HG02885 (cell line): ENCODE results near the gene PAPLN.

Source experiments
- ATAC-seq: cut with Tn5 transposase; IDR thresholded peaks from one replicate; pipeline ENCODE4 v1.9.1; 2021; ENCODE audit warnings: mild to moderate bottlenecking; ENCODE audit not compliant: unreplicated experiment, poor library complexity

Gene PAPLN

DNA sequence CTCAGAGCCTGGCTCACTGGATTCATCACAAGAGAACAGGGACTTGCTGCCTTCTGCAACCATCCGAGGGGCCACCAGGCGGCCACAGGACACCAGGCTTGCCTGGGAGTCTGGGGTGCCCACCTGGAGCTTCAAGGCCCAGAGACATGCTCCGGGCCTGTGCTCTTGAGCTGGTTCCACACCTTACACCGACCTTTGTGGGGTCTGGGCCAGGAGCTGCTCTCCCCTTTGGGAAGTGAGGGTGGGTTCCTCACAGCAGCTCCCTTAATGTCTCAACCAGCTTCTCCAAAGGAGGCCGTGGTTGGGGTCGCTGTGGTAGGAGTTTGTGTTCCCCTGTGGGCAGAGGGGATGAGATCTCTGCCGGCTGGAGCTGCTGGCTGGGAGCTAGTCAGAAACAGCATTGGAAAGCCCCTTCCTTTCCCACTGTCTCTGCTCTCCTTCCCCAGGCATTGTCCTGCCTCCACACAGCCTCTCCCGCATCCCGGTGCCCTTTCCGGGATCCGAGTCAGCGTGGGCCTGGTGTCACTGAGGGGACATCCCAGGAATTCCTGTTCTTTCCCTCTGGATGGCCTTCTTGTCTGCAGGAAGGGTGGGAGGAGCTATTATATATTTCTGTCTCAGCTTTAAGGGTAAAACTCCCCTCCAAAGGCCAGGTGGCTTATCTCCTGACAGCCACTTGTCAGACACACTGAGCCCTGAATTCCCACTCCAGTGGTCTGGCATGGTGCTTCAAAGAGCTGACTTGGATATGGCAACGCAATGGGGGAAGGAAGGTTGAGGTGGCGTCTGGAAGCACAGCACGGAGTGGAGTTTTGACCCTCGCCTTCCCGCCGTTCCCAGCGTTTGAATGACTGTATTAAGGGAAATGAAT is 5.1 kb upstream of the PAPLN start:
- no peak for ATAC-seq

DNA sequence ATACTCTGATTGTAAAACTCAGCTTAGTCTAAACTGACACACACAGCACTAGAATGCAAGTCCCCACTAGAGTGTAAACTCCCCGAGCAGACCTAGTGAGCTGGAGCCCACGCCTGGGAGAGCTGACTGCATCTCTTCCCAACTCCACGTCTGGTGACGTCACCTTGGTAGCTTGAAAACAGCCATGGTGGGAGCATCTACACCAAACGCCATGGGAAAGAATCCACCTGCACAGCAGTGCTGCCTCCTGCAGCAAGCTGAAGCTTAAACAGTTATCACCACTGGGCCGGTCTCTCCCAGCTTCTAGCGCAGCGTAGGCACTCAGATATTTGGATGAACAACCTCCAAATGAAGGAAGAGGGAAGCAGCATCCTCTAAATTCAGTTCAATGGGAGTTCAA is 4.3 kb upstream of the PAPLN start:
- ATAC-seq = no peak

DNA sequence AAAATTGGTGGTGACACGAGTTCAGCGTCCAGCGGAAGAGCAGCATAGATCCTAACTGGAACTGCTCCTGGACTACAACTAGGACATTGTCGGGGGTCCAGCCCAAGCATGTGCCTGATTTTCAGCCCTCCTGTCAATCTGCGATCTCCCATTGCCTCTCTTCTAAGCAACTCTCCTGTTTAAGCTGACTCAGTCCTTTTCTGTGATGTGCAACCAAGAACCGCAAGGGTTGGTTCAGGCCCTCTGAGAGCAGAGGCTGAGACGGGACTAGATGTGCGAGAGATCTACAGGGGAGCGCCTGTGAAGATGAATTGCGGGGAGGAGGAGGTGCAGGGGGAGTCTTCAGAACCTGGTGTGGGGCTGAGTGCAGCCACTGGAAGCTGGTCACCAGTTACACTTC is 3.7 kb upstream of the PAPLN start:
- ATAC-seq = no peak

DNA sequence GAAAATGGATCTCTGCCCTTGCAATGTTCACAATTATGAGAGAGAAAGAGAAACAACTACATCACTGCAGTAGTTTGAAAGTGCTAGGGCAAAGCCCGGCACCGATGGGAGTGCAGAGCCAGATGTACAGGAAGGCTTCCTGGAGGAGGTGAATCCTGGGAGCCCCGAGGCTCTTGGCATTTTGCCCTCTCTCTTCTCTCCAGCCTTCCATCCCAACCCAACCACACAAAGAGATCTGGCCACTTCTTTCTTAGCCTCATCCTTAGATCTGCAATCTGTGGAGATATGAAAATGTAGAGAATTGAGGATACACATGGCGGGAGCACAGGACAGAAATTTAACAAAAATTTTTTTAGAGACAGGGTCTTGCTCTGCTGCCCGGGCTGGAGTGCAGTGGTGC is 3.3 kb upstream of the PAPLN start:
- ATAC-seq = no peak

DNA sequence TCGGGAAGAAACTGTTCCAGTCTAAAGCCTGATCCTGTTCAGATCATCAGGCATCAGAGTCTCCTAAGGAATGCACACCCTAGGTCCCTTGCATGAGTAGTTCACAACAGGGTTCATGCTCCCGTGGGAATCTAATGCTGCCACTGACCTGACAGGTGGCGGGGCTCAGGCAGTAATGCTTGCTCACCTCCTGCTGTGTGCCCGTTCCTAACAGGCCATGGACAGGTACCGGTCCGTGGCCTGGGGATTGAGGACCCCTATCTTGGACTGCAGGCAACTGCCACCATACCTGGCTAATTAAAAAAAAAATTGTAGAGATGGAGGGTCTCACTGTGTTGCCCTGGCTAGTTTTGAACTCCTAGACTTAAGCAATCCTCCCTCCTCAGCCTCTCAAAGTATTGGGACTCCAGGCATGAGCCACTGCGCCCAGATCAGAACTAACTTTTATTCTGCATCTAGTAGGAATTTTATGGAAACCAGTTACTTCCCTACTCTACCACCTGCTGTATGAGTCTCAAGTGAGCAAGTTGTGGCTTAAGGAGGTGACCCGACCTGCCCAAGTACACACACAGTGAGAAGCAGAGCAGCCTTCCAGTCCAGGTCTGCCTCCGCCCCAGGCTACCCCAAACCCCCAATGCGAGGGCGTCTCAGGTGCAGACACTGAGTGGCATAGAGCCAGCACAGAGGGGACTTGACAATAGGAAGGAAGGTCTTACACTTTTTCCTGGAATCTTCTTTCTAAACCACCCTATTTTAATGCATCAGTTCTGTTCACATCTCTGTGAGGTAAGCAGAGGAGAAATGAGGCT is 2.5 kb upstream of the PAPLN start:
- no peak for ATAC-seq

DNA sequence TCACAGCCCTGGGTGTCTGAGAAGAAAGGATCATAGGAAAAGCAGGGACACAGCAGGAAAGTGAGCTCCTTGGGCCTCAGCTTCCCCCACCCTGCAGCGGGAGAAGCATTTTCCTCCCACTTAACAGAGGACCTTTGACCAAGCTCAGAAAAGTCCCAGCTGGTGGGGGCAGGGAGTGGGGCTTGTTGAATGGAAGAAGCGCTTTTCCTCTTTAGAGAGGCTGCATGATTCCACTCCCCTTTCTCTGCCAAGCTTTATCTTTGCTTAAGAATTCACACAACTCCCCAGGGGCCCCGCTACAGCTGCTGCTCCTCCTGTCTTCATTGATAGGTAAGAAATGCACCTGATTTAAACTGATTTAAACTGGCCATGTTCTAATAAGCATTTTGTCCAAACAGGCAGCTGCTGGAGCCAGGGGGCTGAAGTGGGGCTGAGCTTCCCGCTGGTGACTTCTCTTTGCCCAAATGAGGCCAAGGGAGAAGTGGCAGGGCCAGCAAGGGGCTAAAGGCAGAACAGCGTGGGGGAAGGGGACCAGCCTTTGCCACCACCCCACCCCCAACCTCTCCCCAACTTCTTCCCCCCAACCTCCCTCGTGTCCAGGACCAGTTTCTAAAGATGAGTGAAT is 1.7 kb upstream of the PAPLN start:
- no peak for ATAC-seq

DNA sequence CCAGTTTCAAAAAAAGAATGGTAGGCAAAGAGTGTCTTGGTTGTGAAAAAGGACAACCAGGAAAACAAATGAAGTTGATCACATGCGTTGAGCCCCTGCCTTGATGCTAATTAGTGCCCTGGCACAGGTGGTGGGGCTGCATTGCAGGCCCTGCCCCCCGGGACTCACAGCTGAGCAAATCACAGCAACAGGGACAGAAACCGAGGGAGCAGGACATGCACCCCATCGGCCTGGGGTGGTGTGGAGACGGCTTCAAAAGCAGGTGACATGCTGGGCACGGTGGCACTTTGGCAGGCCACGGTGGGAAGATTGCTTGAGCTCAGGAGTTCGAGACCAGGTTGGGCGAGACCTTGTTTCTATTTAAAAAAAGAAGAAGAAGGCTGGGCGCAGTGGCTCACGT is 1.1 kb upstream of the PAPLN start:
- no peak for ATAC-seq

DNA sequence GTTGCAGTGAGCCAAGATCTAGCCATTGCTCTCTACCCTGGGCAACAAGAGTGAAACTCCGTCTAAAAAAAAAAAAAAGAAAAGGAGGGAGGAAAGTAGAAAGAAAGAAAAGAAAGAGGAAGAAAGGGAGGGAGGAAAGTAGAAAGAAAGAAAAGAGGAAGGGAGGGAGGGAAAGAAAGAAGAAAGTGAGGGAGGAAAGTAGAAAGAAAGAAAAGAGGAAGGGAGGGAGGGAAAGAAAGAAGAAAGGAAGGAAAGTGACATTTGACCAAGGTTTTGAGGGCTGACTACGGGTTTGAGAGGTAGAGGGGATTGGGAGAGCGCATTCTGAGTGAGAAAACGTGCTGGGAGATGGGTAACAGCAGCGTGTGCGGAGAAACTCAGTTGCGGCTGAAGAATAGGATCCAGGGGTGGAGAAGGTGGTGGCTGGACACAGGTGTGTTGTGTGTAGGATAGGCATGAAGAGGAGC is 521 bp upstream of the PAPLN start:
- no peak for ATAC-seq

DNA sequence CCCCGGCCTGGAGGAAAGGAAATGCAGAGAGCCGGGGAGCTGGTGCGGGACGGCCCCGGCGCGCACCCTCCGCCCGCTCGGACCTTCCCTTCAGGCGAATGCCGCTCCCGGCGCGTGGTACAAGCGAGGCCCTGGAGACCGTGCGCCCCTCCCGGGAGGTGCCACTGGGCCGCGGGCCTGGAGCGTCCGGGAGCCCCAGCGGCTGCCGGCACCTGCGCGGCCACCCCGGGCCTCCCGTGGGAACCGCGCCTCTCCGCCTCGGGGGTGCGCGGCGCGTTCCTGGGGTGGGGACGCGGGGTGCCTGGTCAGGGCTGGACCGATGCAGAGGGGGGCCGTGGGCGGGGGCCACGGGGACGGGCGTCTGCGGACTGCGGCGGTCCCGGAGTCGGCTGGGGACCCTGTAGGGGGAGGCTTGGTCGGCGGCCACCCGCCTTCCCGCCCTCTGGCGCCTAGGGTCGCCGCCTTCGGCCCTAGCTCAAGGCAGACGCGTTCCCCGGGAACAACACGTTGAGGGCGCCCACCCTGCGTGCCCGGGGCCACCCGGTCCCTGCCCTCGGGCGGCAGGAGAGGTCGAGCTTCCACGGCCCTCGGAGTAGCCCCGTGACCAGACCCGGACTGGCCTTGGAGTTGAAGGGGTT is 599 bp downstream of the PAPLN start:
- ATAC-seq = no peak

DNA sequence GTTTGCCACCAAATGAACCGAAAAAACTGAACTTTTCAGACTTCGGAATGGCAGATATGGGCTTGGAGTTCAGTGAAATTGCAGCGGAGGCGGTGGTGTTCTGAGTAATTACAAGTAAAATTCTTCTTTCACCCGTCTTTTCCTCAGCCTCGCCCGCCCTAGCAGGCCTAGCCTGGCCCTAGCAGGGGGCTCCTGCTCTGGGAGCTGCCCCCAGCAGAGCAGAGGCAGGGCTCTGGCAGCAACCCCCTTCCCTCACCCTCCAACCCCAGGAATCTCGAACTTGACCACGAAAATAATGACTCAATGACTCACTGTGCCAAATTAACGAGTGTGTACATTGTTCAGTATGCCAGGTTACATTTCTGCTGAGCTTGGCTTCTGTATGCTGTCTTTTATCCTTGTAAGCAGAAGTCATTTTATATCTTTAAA is 1.1 kb downstream of the PAPLN start:
- no peak for ATAC-seq

DNA sequence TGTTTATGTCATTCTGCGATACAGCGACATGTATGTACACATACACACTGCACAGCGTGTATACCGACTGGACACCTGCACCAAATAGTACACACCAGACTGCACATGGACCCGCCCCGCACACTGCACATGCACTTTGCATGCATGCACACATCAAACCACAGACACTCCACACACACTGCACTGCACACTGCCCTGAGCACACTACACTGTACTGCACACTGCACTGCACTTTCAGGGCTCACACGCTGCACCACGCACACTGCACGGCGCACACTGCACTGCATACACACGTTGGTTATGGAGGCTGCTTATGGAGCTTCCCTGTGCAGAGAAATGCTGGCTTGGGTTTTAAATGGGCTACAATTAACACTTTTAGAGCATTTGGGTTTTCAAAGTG is 1.6 kb downstream of the PAPLN start:
- no peak for ATAC-seq

DNA sequence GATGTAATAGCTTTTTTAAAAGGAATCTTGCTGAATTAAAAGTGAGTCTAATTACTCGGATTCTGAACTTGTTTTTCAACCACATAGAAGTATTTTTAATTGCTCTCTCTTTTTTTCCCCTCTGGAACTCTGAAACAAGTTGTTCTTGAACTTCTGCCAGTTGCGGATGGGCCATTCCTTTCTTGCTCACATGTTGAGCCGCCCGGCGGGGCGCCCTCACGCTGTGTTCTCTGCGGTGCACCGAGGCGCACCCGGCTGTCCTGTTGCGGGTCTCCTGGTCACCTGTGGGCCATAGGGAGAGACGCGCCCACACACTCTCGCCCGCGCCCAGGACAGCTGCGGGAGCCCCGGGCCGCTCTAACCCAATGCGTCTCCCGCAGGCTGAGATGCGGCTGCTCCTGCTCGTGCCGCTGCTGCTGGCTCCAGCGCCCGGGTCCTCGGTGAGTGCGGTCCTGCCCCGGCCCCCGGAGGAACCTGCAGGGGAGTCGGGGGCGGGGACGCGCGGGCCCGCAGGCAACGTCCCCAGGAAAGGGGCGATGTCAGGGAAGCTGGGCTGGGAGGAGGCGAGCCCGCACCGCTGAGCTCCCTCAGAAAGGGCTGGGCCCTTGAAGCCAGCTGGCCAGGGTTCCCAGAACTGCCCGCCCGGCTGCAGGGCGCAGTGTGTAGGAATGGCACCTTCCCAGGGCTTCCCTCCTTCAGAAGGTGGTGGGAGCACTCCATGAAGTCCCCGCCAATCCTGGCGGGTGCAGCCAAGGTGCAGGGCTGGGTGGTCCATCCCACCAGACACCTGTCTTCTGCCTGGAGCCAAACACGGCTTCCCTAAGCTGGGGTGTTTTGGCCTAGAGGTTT is 2.3 kb downstream of the PAPLN start:
- ATAC-seq = no peak

DNA sequence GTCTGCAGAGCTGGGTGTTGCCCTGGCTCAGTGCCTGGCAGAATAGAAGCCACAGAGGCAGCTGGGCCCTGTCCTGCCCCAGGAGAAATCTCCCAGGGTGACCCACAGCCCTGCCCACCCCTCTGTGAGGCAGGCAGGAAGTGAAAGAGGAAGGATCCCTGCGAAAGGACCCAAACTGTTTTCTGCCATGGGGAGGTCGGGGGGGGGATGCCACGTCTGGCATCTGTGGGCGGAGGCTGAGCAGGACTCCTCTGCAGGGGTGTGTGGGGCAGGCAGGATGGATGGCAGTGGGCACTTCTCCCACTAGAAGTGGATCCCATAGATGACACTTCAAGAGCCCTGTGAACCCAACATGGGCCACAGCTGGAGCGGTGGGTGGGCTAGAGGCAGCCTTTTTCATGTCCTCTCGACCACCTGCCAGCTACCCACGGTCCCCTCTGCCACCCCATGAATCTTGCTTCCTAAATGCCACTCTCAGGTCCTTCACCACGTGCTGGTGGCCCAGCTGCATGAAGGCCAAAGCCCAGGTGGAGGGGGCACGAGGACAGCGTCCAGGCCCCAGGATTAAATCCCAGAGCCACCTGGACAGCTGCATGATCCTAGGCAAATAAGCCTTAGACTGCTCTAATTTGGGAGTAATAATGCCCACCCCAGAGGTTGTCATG is 3.6 kb downstream of the PAPLN start:
- no peak for ATAC-seq

DNA sequence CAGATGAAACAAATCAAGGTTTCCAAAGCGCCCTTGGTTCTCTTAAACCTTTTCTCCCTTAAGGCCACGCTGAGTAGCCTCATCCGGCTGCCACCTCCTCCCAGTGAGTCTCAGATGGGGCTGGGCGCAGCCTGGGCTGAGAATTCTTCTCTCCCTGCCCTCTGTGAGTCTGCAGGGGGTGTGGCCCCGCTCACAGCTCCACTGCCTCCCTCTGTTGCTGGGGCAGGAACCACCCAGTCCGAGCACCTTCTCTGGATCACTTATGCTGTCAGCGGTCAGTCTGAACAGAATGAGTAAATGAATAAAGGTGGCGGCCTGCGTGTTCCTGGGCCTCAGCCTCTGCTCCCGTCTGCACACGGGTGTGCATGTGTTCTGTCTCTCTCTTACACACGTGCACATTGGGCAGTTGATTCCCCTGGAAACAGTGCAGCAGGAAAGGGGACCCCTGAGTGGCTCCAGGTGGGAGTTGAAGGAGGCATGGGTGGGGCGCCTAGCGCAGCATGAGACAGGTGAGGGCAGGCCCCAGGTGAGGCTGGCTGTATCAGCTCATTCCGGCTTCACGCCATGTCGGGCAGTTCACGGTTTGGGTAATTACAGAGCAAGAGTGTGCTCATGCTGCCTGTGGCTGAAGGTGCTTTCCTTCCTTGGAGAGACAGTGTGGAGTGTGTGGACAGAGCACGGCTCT is 4.3 kb downstream of the PAPLN start:
- ATAC-seq = no peak

DNA sequence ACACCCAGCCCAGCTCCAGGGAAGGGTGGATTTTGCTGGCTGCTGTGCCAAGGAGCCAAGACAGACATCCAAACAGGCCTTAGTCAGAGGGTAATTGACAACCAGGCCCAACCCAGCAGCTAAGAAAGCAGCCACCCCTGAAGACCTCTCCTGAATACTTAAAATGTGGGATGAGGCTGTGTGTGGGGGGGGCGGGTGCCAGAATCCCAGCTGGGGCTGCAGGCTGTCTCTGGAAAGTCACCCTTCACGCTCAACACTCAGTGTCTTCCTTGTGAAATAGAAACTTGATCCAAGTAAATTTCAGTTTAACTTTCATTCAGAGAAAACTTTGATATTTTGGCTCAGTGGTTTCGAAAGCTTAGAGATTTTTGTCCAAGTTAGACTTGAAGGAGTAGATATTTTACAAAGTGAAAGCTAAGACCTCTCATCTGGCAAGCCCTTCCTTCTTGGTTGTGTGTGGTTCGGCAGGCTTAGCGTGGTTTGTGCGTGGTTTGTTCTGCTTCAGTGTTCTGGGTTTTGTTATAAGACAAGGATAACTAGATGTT is 5.1 kb downstream of the PAPLN start:
- ATAC-seq = no peak

DNA sequence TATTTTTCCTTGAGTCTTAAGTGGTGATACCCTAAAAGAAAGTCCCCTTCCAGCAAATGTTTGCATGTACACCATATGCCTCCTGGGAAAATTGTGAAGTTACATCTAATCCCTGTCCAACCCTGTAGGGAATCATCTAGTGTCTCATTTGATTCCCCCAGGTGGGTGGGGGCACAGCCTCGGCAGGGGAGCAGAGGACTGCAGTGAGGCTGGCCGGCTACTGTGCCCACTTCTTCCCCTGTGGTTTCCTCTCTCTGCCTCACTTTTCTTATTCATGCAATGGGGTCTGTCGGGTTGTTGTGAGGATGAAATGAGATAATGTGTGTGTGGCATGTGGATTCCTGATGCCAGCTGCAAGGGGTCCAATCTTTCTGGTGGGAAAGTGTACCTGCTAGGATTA is 6.0 kb downstream of the PAPLN start:
- no peak for ATAC-seq

DNA sequence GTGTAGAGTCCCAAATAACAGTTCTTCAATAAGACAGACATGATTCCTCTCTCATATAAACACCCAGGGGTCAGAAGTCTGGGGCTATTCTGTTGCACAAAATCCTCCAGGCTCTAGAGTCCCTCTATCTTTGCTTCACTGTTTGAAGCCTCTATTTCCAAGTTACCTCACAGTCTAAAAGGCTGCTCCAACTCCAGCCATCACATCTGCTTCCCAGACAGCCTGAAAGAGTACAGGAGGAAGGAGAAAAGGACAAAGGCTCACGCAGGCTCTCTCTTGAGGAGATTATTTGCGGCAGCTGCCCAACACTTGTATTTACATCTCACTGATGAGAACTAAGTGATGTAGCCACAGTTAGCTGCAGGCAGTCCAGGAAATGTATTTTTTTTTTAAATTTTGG is 6.4 kb downstream of the PAPLN start:
- no peak for ATAC-seq

DNA sequence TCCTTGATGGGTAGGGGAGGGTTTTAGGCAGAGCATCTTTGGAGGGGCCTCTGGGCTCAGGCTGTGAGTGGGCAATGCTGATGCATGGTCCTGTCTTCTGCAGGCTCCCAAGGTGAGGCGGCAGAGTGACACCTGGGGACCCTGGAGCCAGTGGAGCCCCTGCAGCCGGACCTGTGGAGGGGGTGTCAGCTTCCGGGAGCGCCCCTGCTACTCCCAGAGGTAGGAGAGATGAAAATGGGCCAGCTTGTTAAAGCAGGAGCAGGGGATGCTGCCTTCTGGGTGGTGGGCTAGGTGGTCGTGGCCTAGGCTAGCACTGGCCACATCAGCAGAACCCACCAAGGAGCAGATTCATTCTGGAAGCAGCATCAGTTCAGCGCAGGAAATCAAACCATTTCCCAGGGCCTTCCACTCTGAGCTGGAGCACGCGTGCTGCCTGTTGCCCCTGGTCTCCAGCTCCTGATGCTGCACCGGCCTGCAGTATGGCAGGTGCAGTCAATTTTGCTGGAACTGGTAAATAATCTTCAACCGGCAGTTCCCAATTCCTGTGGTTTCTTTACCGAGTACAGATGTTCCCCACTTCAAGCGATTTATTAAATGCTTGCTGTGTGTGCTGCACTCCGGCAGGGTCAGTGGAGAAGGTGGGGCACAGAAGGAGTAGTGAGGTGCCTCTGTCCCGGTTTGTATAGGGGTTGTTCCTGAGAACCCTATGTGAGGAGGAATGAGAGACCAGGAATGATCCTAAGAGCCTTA is 7.4 kb downstream of the PAPLN start:
- ATAC-seq = no peak
